ENCODE data around the gene FAM180A. TPM values are rescaled to one million over a fixed set of nuclear protein-coding genes. Genes with fewer than 3 reads are reported as not detected.

FAM180A gene
- total and polyA plus RNA-seq, 2 of the 8 experiments (the other 6 are each of a cell fraction or from before 2014, with no cell fraction given): not detected

GRCh38 chr7:135756191-135756590 lies 7.6 kb upstream of the FAM180A start (continued):
- no peak for TF ChIP-seq CHD7 (IDR thresholded peaks at IDR 0.05; ENCODE audit: insufficient replicate concordance, low read length)
- TF ChIP-seq BACH1 (IDR thresholded peaks at IDR 0.05; ENCODE audit: low read length): no peak
- TF ChIP-seq TBP (IDR thresholded peaks at IDR 0.05; ENCODE audit: low read depth, low read length): no peak
- no peak for TF ChIP-seq CBX5 (IDR thresholded peaks at IDR 0.05; ENCODE audit: low read depth, low read length)
- no peak for TF ChIP-seq SP2 (IDR thresholded peaks at IDR 0.05; ENCODE audit: low read length)
- no peak for TF ChIP-seq EGR1 (IDR thresholded peaks at IDR 0.05; ENCODE audit: borderline replicate concordance, low read depth, low read length)
- TF ChIP-seq RNF2 (IDR thresholded peaks at IDR 0.05; ENCODE audit: borderline replicate concordance, low read depth, low read length, missing control alignments, poor library complexity, severe bottlenecking): no peak
- TF ChIP-seq JUN (IDR thresholded peaks at IDR 0.05; ENCODE audit: low read depth, low read length): no peak
- TF ChIP-seq CBX8 (IDR thresholded peaks at IDR 0.05; ENCODE audit: borderline replicate concordance, low read depth, low read length): no peak
- no peak for TF ChIP-seq BRCA1 (IDR thresholded peaks at IDR 0.05; ENCODE audit: low read depth, low read length)
- TF ChIP-seq HDAC2 (IDR thresholded peaks at IDR 0.05; ENCODE audit: borderline replicate concordance in 1 of 2, low read depth in 2 of 2, low read length in 2 of 2): no peak
- TF ChIP-seq EP300 (IDR thresholded peaks at IDR 0.05; ENCODE audit: borderline replicate concordance in 1 of 2, low read depth in 2 of 2, low read length in 2 of 2): no peak
